NT2/D1 (cell line): ENCODE data around the gene MSH6.
A peak's percentile ranks its signal among the peaks of the same experiment; 100 is the strongest.

Source experiments
- DNase-seq: peaks from one replicate; pipeline ENCODE4 v3.0.0-alpha.2; 2011; ENCODE audit warnings: low read depth, low spot score
- H3K27me3 ChIP-seq: 2 replicates; pipeline ENCODE4 v1.6.0; 2011; ENCODE audit warnings: mild to moderate bottlenecking; ENCODE audit not compliant: insufficient read length, insufficient read depth
- H3K36me3 ChIP-seq: 2 replicates; pipeline ENCODE4 v1.6.1; 2011; ENCODE audit warnings: mild to moderate bottlenecking, low read length, mixed read lengths; ENCODE audit not compliant: insufficient read depth, insufficient read length
- H3K4me1 ChIP-seq: 2 replicates; pipeline ENCODE4 v1.5.1; 2011; ENCODE audit not compliant: insufficient read depth, insufficient read length
- H3K4me3 ChIP-seq: 2 replicates; pipeline ENCODE4 v1.5.1; 2011; ENCODE audit warnings: low read depth; ENCODE audit not compliant: insufficient read length
- H3K9ac ChIP-seq: 2 replicates; pipeline ENCODE4 v1.6.0; 2011; ENCODE audit warnings: low read depth; ENCODE audit not compliant: insufficient read length
- H3K9me3 ChIP-seq: 2 replicates; pipeline ENCODE4 v1.5.1; 2011; ENCODE audit warnings: mild to moderate bottlenecking, low read length; ENCODE audit not compliant: insufficient read depth
- SUZ12 ChIP-seq: IDR thresholded peaks from 2 replicates; pipeline ENCODE4 v1.6.1; 2011; ENCODE audit not compliant: insufficient read length, insufficient read depth; ENCODE audit errors: extremely low read depth
- YY1 ChIP-seq: IDR thresholded peaks from 2 replicates; pipeline ENCODE4 v1.6.1; 2011; ENCODE audit not compliant: insufficient read length, insufficient read depth
- ZNF274 ChIP-seq: IDR thresholded peaks from 2 replicates; pipeline ENCODE4 v1.6.1; 2011; ENCODE audit warnings: mild to moderate bottlenecking, low read depth, low read length

The MSH6 gene

GRCh38 chr2:47784352-47784851 lies 1.5 kb downstream of the MSH6 start:
- TF ChIP-seq SUZ12 (no peak), YY1 (no peak), ZNF274 (no peak)
- peak overlapping the region; percentile 72 for H3K9ac ChIP-seq
- H3K27me3 ChIP-seq, result no peaks in the 10 kb centered on the region
- DNase-seq, result no peak
- H3K4me1 ChIP-seq, result no peaks in the 10 kb centered on the region
- H3K36me3 ChIP-seq, result peaks cover 25% of the 10 kb centered on the region
- H3K4me3 ChIP-seq, result peak overlapping the region; percentile 64
- H3K9me3 ChIP-seq, result no peaks in the 10 kb centered on the region

GRCh38 chr2:47785986-47786385 lies 3.0 kb downstream of the MSH6 start:
- Histone ChIP-seq H3K4me3 (peak overlapping the region; percentile 18), H3K4me1 (no peaks in the 10 kb centered on the region), H3K36me3 (peaks cover 36% of the 10 kb centered on the region), H3K27me3 (no peaks in the 10 kb centered on the region), H3K9me3 (no peaks in the 10 kb centered on the region), H3K9ac (peak overlapping the region; percentile 42)
- no peak for DNase-seq
- TF ChIP-seq ZNF274, result no peak
- TF ChIP-seq SUZ12, result no peak
- TF ChIP-seq YY1, result no peak

- no peaks in the 10 kb centered on the region for H3K27me3 ChIP-seq
- no peaks in the 10 kb centered on the region for H3K9me3 ChIP-seq
- TF ChIP-seq SUZ12 (no peak), ZNF274 (no peak), YY1 (no peak)
- H3K4me1 ChIP-seq, result no peaks in the 10 kb centered on the region
- no peak overlapping the region for H3K4me3 ChIP-seq
- DNase-seq, result no peak
- no peak overlapping the region for H3K9ac ChIP-seq
- peaks cover 77% of the 10 kb centered on the region for H3K36me3 ChIP-seq
Observed at GRCh38 chr2:47796090-47796697, 13.2 kb downstream of the MSH6 start.

GRCh38 chr2:47798631-47799030 lies 15.7 kb downstream of the MSH6 start:
- Histone ChIP-seq H3K9me3 (0 out of 2 replicates have a peak, but pooled peaks cover 10% of the 10 kb centered on the region), H3K27me3 (no peaks in the 10 kb centered on the region), H3K36me3 (peaks cover 90% of the 10 kb centered on the region), H3K4me3 (no peak overlapping the region), H3K4me1 (no peaks in the 10 kb centered on the region), H3K9ac (no peak overlapping the region)
- DNase-seq, result no peak
- TF ChIP-seq YY1 (no peak), ZNF274 (no peak), SUZ12 (no peak)

GRCh38 chr2:47799031-47799609 lies 16.2 kb downstream of the MSH6 start:
- no peak overlapping the region for H3K9ac ChIP-seq
- H3K4me3 ChIP-seq, result no peak overlapping the region
- H3K27me3 ChIP-seq, result no peaks in the 10 kb centered on the region
- TF ChIP-seq ZNF274, result no peak
- no peak for TF ChIP-seq SUZ12
- TF ChIP-seq YY1, result no peak
- DNase-seq, result no peak
- peaks cover 94% of the 10 kb centered on the region for H3K36me3 ChIP-seq
- H3K4me1 ChIP-seq, result no peaks in the 10 kb centered on the region
- H3K9me3 ChIP-seq, result 0 out of 2 replicates have a peak, but pooled peaks cover 11% of the 10 kb centered on the region

GRCh38 chr2:47801118-47801517 lies 18.2 kb downstream of the MSH6 start:
- no peak overlapping the region for H3K4me3 ChIP-seq

GRCh38 chr2:47803363-47803762 lies 20.4 kb downstream of the MSH6 start:
- Histone ChIP-seq H3K36me3 (peaks cover 96% of the 10 kb centered on the region), H3K9ac (no peak overlapping the region), H3K27me3 (no peaks in the 10 kb centered on the region), H3K4me3 (no peak overlapping the region), H3K4me1 (no peaks in the 10 kb centered on the region), H3K9me3 (0 out of 2 replicates have a peak, but pooled peaks cover 11% of the 10 kb centered on the region)
- TF ChIP-seq ZNF274, result no peak
- DNase-seq, result no peak

More at GRCh38 chr2:47801118-47801517, 18.2 kb downstream of the MSH6 start:
- no peak overlapping the region for H3K9ac ChIP-seq
- no peaks in the 10 kb centered on the region for H3K4me1 ChIP-seq
- no peak for DNase-seq
- H3K36me3 ChIP-seq, result peaks cover 97% of the 10 kb centered on the region
- no peaks in the 10 kb centered on the region for H3K27me3 ChIP-seq
- H3K9me3 ChIP-seq, result 0 out of 2 replicates have a peak, but pooled peaks cover 11% of the 10 kb centered on the region
- TF ChIP-seq YY1, result no peak
- no peak for TF ChIP-seq ZNF274
- TF ChIP-seq SUZ12, result no peak
